MCF 10A (cell line): ENCODE results near the gene ADRA1B. TPM values are rescaled to one million over a fixed set of nuclear protein-coding genes. Genes with fewer than 3 reads are reported as not detected.

Experiments used
- BruUV-seq: library from RNA; stranded (reverse); fragments of 400-500 nt; replicated peaks from 2 replicates; lab custom pipeline; 2021; lab: Mats Ljungman, UMichigan
- CTCF ChIA-PET: fragments of 300-600 bp; sonication (Branson Sonifier 250); formaldehyde crosslinking; extraction: SDS; loops from one replicate; lab custom pipeline; 2021; ENCODE audit warnings: antibody characterized with exemption, inconsistent platforms; lab: Yijun Ruan, JAX
- POLR2A ChIA-PET: fragments of 300-600, 350-650 bp; sonication (Branson Sonifier 250); formaldehyde crosslinking; extraction: SDS; loops from one replicate; lab custom pipeline; 2020; ENCODE audit warnings: antibody characterized with exemption, inconsistent platforms; lab: Yijun Ruan, JAX
- DNase-seq: peaks from one replicate; pipeline ENCODE4 v3.0.0-alpha.2; 2018; ENCODE audit not compliant: unreplicated experiment
- H3K27ac Mint-ChIP-seq: one replicate; pipeline ENCODE4 v1.8.0; 2022; ENCODE audit warnings: mild to moderate bottlenecking, low read depth, mixed read lengths; ENCODE audit not compliant: unreplicated experiment
- H3K27me3 Mint-ChIP-seq: one replicate; pipeline ENCODE4 v1.8.0; 2022; ENCODE audit warnings: mixed read lengths; ENCODE audit not compliant: insufficient read depth, unreplicated experiment
- H3K36me3 Mint-ChIP-seq: one replicate; pipeline ENCODE4 v1.8.0; 2022; ENCODE audit warnings: mild to moderate bottlenecking, moderate library complexity, mixed read lengths; ENCODE audit not compliant: insufficient read depth, unreplicated experiment
- H3K4me1 Mint-ChIP-seq: one replicate; pipeline ENCODE4 v1.8.0; 2022; ENCODE audit warnings: mixed read lengths; ENCODE audit not compliant: insufficient read depth, unreplicated experiment
- H3K4me3 Mint-ChIP-seq: one replicate; pipeline ENCODE4 v1.8.0; 2022; ENCODE audit warnings: mild to moderate bottlenecking, moderate library complexity, mixed read lengths; ENCODE audit not compliant: unreplicated experiment
- H3K9me3 Mint-ChIP-seq: one replicate; pipeline ENCODE4 v1.8.0; 2022; ENCODE audit warnings: mixed read lengths; ENCODE audit not compliant: unreplicated experiment
- intact Hi-C: fragments of 100-400 bp; cut with micrococcal nuclease; formaldehyde crosslinking; loops from 2 replicates; pipeline ENCODE4 v1.14.1; 2022
- total RNA-seq: library from RNA; stranded (reverse); gene quantifications from 2 replicates; pipeline ENCODE4 v1.2.3, GENCODE V29; 2022
- TF ChIP-seq, protein P1 (sequence below): fragments of 200-600 bp; IDR thresholded peaks from one replicate; pipeline ENCODE4 v1.8.0; 2022; ENCODE audit warnings: antibody characterized with exemption, mild to moderate bottlenecking; ENCODE audit not compliant: unreplicated experiment

Gene ADRA1B
- total RNA-seq, 1 experiment from 2014 or later: 0.14 TPM

DNA sequence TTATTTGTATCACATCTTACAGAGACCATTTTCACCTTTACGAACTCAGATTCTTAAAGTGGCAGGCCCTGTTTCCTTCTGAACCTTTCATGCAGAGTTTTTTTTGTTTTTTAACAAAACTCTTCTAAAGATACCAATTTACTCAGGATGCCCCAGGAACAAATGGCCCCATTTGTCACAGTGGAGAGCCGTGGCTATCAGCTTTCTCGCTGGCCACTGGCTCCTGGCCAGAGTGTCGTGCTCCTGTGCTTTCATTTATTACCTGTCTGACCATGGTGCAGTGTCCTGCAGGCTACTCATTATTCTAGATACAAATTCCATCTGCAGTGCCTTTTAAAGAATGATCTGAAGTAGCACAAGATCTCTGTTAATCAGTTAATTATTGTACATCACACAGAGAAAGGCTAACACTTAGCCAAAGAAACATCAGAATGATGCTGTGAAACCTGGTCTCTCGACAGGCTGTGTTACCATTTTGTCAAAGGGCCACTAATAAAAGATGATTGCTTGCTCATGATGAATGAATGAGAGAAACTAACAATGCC is 27.8 kb downstream of the ADRA1B start:
- Mint-ChIP-seq H3K27me3 (no peaks in the 10 kb centered on the region), H3K36me3 (no peaks in the 10 kb centered on the region), H3K9me3 (no peaks in the 10 kb centered on the region), H3K4me1 (no peaks in the 10 kb centered on the region), H3K4me3 (no peak overlapping the region), H3K27ac (no peak overlapping the region)
- ChIA-PET CTCF (interaction anchor here (0.5 to 0.7 kb wide), 2 partner anchors 206 to 252 kb away, joined by 3 to 4 read pairs; no protein-coding TSS in a partner anchor), POLR2A (no interaction called here)
- DNase-seq: no peak
- TF ChIP-seq, protein P1, sequence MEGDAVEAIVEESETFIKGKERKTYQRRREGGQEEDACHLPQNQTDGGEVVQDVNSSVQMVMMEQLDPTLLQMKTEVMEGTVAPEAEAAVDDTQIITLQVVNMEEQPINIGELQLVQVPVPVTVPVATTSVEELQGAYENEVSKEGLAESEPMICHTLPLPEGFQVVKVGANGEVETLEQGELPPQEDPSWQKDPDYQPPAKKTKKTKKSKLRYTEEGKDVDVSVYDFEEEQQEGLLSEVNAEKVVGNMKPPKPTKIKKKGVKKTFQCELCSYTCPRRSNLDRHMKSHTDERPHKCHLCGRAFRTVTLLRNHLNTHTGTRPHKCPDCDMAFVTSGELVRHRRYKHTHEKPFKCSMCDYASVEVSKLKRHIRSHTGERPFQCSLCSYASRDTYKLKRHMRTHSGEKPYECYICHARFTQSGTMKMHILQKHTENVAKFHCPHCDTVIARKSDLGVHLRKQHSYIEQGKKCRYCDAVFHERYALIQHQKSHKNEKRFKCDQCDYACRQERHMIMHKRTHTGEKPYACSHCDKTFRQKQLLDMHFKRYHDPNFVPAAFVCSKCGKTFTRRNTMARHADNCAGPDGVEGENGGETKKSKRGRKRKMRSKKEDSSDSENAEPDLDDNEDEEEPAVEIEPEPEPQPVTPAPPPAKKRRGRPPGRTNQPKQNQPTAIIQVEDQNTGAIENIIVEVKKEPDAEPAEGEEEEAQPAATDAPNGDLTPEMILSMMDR: no peak
- no TSS peak for BruUV-seq
- intact Hi-C loops: no loop called here

DNA sequence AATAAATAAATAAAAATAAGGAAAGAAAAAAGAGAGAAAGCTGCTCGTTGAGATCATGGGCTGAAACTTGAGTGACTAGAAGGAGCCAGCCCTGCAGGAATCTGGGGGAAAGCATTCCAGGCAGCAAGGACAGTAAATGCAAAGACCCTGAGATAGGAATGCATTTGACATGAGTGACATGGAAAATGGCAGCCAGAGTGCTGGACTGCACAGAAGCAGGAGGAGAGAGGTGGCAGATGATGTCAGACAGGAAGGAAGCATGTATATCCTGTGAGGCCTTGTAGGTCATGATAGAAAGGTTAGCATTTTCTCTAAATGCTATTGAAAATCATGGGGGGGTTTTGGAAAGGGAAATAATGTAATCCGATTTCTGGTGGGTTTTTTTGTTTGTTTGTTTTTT is 29.1 kb downstream of the ADRA1B start:
- no peak overlapping the region for H3K27ac Mint-ChIP-seq
- no peaks in the 10 kb centered on the region for H3K36me3 Mint-ChIP-seq
- ChIA-PET POLR2A (no interaction called here), CTCF (interaction anchor here (0.6 kb wide), 1 partner anchor 17 kb away, joined by 3 read pairs; no protein-coding TSS in a partner anchor)
- DNase-seq: no peak
- H3K4me3 Mint-ChIP-seq: no peak overlapping the region
- H3K27me3 Mint-ChIP-seq: no peaks in the 10 kb centered on the region
- H3K4me1 Mint-ChIP-seq: no peaks in the 10 kb centered on the region
- no TSS peak for BruUV-seq
- H3K9me3 Mint-ChIP-seq: no peaks in the 10 kb centered on the region
- intact Hi-C loops: no loop called here
- TF ChIP-seq, protein P1: no peak

DNA sequence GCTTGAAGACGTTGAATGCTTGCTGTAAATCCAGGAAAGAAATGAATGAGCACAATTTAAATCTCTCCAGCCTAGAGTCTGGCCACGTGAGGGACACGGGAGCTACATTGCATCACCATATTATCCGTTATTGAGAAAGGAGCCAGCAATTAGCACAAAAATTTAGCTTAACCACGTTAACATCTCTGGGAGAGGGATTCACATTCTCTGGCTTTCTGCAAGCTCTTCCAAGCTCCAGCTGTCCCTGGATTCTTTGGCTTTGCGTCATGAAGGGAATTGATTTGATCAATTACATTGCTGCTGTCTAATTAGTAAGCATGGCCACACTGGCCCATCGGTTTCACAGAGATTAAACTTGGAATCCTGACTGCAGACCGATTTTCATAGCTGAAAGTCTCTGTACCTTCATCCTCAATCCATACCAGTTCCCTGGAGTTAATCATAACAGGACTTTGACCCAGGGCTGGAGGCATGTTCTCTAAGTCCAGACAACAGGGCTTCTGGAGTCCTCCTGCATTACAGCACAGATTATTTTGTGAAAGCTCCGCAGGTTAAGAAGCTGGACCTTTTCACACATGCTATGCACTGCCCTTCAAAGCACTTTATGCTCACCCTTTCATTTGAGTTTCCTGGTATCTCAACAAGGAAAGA is 31.6 kb downstream of the ADRA1B start:
- peak; percentile 33 for DNase-seq
- Mint-ChIP-seq H3K27ac (no peak overlapping the region), H3K4me1 (no peaks in the 10 kb centered on the region), H3K27me3 (no peaks in the 10 kb centered on the region), H3K4me3 (no peak overlapping the region), H3K9me3 (no peaks in the 10 kb centered on the region), H3K36me3 (no peaks in the 10 kb centered on the region)
- CTCF ChIA-PET: interaction anchor here (0.5 to 3.7 kb wide), 10 partner anchors 8 to 635 kb away, joined by 3 to 11 read pairs (median 4); no protein-coding TSS in a partner anchor
- TF ChIP-seq, protein P1: no peak
- intact Hi-C loops: no loop called here
- POLR2A ChIA-PET: interaction anchor here (0.6 to 1.2 kb wide), 2 partner anchors 34 to 449 kb away, joined by 3 read pairs; no protein-coding TSS in a partner anchor
- BruUV-seq: no TSS peak

DNA sequence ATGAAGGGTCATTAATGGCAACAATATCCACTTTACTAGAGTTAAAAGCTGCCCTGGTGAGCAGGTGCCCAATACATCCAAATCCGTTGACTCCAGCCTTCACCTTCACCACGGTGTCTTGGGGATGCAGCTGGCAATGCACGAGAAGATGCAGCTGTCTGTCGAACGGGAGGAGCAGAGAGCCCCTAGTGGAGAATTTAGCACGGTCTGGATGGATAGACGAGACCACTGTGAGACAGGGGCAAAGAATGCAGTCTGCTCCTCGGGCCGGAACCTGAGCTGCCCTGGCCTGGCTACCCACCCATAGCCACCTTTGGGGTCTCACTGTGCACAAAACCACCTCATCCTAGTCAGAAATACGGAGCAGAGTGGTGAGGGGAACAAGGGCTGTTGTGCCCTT is 35.1 kb downstream of the ADRA1B start:
- no peak overlapping the region for H3K27ac Mint-ChIP-seq
- H3K36me3 Mint-ChIP-seq: no peaks in the 10 kb centered on the region
- no peaks in the 10 kb centered on the region for H3K9me3 Mint-ChIP-seq
- no peaks in the 10 kb centered on the region for H3K4me1 Mint-ChIP-seq
- POLR2A ChIA-PET: no interaction called here
- H3K4me3 Mint-ChIP-seq: no peak overlapping the region
- BruUV-seq: no TSS peak
- H3K27me3 Mint-ChIP-seq: no peaks in the 10 kb centered on the region
- DNase-seq: no peak
- CTCF ChIA-PET: interaction anchor here (0.6 to 3.5 kb wide), 3 partner anchors 13 to 665 kb away, joined by 3 to 18 read pairs (median 3); no protein-coding TSS in a partner anchor
- intact Hi-C loops: no loop called here
- TF ChIP-seq, protein P1: no peak
